HG03139 (cell line): Measurements from ENCODE around the gene C1orf50.
"Not testable (repeated sequence)": the region's sequence is repeated elsewhere in the genome, so short reads cannot be mapped to it uniquely, and the experiment has no call there.

Source experiments
- ATAC-seq: cut with Tn5 transposase; IDR thresholded peaks from one replicate; pipeline ENCODE4 v1.9.1; 2021; ENCODE audit not compliant: unreplicated experiment

C1orf50 gene

DNA sequence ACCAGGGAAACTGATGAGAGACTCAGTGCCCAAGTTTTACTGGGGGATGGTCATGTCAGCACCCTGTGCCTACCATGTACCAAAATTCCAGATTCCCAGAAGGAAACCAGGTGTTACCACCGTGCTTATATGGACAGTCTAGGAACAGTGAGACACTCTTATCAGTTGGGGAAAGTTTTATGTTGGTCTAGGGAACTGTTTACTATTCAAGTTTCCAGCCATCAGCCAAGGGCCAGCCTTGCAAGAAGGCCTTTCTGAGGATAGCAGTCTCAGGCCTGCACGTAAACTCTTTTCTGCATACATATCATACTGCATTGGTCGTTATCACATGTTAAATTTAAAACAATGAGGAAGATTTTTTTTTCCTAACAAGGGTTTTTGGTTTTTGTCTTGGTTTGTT lies 30.4 kb downstream of the C1orf50 start:
- ATAC-seq: no peak

DNA sequence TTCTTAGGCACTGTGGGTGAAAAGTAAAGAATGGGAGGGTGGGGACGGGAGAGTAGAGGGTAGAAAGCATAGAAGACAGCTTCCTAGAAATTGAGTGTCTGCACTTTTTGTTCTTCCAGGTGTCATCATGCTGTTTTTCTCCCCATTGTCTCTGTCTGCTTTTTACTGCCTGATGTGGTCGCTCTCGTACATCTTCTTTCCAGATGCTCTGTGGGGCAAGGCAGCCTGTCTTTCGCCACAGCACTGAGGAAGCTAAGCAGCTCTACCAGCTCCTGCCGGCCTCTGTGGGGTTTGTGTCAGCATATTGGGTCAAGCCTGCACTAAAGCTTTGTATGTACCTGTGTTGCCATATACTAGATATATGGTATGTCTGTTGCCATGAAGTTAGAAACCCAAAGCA lies 30.9 kb downstream of the C1orf50 start:
- ATAC-seq: no peak

DNA sequence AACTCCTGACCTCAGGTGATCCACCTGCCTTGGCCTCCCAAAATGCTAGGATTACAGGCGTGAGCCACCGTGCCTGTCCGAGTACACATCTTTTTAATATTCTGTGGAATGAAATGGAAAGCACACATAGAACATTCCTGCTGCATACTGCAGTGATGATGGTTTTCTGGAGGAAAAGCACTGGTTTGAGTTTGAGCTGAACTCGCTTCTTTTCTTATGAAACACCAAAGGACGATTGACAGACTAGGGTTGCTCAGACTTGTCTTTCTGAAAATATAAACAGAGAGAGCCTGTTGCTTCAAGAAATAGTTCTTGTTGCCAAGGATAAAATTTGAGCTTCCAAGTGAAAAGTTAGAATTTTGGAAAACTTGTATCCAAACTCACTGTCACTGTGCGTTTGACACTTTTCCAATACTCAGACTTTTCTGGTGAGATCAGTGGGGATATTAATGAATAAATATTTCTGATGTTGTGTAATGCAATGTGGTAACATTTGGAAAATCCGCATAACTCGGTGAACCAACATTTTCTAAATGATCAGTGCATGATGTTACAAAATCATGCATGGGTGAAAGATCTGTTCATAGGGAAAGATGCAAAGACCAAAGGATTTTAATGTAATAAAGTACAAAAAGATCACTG lies 34.9 kb downstream of the C1orf50 start:
- no peak for ATAC-seq

DNA sequence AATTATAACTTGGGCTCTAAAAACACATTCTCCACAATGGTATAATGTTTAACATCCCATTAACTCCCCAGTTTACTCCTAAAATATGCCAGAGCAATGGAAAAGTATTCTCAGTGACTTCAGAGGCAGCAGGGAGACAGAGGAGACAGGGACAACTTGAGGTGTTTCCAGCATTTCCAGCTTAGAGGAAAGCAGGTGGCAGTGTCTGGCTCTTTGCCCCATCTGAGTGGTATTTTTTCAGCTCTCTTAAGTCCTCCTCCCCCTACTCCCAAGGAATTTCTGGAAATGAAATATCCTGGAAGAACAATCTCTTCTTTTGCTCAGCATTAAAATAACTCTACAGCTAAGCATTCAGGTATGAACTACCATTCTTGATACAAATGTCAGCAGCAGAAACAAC lies 39.1 kb downstream of the C1orf50 start:
- ATAC-seq: no peak

DNA sequence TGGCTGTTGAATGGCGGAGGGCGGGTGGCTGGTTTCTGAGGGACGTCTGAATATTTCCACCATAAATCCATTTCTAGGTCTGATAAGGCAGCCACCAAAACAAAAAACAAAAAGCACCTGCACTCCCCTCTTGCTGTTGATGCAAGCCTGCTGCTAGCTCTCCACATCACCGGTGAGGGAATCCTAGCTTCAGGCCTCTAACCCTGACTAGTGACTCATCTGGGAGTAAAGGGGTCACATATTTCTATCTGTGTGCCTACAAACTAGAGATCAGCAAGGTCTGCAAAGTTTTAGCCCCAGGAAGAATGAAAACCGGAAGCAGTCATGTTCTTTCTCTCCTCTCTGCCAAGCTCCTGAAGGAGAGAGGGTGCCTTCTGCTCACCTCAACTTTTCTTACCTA lies 39.5 kb downstream of the C1orf50 start:
- ATAC-seq: no peak

DNA sequence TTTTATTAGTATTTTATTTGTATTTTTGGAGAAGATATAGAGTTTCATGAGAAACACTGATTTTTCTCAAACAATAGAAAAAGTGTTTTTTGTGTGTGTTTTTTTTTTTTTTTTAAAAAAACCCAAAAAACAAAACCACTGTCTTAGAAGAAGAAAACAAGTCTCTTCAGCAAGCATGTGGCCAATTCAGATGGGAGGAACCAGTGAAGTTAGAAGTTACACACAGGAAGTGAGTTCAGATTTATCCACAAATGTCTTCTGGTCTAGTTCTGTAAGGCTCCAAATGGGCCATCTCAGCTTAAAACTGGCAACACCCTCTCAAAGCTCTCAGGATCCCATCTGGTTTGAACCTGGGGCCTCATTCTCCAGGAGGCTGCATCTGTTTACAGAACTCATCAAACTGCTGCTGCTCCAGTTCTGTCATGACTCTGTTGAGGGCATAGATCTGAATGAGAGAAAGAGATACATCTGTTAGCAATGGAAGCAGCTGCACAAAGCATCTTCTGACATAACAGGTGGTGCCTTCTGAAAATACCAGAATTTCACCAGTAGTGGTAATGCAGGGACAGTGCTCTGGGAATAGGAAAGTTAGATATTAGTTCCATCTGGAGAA lies 40.1 kb downstream of the C1orf50 start:
- ATAC-seq: no peak

DNA sequence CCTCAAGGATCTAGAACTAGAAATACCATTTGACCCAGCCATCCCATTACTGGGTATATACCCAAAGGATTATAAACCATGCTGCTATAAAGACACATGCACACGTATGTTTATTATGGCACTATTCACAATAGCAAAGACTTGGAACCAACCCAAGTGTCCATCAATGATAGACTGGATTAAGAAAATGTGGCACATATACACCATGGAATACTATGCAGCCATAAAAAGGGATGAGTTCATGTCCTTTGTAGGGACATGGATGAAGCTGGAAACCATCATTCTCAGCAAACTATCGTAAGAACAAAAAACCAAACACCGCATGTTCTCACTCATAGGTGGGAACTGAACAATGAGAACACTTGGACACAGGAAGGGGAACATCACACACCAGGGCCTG lies 47.8 kb downstream of the C1orf50 start:
- not testable (repeated sequence) for ATAC-seq

DNA sequence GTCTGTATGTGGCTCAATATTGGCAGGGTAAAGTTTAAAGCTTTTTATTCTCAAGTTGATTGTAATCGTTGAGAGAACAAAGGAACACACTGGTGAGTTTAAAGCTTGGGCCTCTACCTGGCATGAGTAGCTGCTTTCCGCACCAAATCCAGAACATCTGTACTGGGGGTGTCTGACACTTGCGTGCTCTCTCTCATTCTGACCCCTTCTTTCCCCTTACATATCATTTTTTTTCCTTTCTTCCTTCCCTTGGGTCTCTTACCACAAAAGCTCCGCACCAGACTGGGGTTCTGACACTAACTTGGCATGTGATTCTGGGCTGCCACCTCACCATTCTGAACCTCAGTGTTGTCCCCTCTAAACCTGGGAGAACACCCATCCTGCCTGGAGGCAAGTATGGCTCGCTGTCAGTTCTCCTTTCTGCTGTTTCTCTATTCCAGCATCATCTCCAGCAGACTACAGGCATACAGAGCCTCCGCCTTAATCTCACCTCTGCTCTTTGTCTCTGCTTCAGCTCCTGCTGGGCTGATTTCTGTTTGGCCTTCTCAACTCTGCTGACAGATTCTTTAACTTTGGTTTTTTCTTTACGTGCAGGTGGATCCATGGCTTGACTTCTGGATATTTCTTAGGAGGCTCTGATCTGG lies 49.0 kb downstream of the C1orf50 start:
- ATAC-seq: no peak

DNA sequence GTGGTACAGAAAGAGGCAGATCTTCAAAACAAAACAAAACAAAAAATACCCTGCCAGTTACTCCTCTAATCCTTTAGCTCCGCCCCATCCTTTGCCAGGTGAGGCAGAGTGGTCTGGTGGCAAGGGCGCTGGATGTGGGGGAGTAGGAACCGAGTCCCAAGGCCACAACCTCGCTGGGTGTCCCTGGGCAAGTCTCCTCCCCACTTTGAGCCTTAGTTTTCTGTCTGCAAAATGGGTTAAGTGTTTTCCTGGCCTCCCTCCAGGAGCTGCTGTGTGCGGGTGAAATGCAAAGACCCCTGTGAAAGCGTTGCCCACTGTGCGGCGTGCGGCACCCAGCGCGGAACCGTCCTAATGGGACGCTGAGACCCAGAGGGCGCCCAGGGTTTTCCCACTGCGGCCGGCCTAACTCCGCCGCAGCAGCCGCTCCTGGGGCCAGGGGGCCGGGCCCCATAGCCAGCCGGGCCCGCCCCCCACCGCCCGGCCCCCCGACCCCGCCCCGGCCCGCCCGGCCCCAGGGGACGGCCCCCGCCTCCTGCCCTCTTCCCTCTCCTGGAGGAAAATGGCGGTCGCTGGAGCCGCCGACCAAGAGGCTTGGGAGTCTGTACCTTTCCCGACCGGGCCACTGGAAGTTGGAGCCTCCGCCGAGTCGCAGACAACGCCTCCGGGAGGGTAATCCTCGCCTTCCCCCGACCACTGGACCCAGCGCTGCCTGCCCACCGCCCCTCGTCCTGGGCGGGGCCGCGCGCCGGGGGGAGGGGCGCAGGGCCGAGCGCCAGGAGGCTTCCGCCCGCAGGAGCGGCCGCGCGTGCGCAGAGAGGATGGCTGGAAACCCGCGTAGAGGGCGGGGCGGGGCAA lies 49.8 kb downstream of the C1orf50 start, which contains the start of the genes ERMAP and SVBP:
Gene ERMAP, plus strand, starts transcription at position 538 of the 855 bp plus-strand sequence. CDS start 13,327 bp downstream, outside the sequence.
Gene SVBP, minus strand, starts transcription at position 813 of the 855 bp plus-strand sequence. CDS start 853 bp downstream, outside the sequence.
- ATAC-seq: peak; percentile 72

DNA sequence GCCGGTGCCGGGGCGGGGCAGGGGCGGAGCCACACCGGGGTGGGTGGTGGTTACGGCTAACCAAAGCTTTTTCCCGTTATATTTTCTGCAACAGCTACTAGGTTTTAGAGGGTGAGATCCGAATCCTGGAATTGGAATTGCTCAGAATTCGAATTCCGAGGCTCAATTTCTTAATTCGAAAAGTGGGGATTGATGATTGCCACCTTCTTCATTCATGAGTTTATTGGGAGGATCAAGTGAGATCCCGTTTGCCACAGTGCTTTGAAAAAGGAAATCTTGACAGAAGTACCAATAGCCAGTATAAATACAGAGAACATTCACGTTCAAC lies 50.4 kb downstream of the C1orf50 start:
- ATAC-seq: peak; percentile 5

DNA sequence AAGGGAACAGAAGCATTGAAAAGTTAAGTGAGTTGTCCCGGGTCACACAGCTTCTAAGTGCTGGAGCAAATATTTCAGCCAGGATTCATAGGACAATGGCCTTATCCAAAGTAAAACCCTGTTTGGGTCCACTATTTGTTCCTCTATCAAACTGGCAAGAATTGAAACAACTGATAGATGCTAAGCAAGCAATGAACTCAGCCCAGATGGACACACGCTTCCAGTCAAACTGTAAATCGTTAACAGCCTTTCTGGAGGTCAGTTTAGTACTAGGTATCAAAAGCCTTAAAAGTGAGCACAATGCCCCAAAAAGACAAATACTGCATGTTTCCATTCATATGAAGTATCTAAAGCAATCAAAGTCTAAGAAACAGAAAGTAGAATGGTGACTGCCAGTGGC lies 50.9 kb downstream of the C1orf50 start:
- ATAC-seq: no peak

DNA sequence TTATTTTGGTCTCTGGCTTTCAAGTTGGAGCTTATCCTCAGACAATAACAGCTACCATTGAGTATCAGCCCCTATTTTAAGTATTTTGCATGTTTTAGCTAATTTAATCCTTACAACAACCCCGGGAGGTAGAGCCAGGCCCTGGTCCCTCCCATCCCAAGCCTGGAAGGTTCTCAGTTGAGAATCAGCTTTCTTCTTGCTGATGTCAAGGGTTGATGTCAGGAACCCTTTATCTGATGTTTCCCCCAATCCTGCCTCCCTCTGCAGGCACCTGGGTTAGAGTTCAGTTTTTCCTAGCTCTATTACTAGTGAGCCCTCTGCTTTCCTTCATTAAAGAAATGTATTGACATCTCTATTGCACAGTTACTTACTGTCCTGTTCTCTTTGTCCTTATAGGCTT lies 53.8 kb downstream of the C1orf50 start:
- no peak for ATAC-seq

DNA sequence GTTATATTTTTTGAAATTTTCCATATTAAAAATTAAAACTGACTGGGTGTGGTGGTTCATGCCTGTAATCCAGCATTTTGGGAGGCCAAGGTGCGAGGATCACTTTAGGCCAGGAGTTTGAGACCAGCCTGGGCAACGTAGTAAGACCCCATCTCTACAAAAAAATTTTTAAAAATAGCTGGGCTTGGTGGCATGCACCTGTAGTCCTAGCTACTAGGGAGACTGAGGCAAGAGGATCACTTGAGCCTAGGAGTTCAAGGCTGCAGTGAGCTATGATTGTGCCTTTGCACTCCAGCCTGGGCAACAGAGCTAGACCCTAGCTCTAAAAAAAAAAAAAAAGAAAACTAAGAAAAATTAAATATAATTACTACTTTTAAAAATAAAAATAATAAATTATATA lies 54.6 kb downstream of the C1orf50 start:
- ATAC-seq: no peak

DNA sequence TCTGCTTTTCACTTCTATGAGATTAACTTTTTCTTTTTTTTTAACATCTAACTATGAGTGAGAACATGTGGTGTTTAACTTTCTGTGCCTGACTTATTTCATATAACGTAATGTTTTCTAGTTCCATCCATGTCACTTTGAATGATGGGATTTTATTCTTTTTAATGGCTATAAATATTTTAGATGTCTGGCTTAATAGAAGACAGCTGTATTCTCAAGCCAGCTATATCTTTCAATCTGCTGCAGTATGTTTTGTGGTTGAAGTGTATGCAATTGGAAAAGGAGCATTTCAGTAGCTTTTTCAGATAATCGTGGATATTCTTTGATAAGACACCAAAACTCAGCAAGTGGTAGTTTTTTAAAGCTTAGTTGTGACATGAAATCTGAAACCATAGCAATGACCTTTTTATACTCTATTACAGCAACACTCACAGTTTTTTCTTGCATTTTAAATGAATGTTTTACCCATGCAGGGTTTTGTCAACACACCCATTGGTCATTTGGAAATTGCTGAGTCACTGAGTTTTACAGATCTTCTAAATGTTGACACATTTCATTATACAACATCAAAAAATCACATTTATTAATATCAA lies 55.8 kb downstream of the C1orf50 start:
- no peak for ATAC-seq

DNA sequence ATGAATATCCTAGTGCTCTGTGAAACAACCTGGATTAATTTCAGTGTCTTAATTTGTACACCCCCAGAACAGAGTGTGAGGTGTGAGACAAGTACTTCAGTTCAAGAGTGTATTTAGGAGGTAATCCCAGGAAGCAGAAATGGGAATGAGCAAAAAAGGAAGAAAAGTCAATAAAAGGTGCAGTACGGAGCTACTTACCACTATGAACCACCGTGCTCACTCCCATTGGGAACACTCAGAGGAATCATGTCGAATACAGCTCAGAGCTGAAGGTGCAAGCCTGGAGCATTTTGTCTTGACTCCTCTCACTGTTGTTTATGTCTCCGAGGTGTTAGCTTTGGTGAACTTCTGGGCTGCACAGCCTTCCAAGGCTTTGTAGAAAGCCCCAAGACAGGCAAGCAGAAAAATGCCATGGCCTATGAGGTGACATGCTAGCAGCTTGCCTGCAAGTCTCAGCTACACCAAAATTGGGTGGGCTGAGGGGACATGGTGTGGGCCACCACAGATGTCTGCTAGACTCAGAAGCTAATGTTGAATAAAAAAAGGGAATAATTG lies 57.5 kb downstream of the C1orf50 start:
- no peak for ATAC-seq

DNA sequence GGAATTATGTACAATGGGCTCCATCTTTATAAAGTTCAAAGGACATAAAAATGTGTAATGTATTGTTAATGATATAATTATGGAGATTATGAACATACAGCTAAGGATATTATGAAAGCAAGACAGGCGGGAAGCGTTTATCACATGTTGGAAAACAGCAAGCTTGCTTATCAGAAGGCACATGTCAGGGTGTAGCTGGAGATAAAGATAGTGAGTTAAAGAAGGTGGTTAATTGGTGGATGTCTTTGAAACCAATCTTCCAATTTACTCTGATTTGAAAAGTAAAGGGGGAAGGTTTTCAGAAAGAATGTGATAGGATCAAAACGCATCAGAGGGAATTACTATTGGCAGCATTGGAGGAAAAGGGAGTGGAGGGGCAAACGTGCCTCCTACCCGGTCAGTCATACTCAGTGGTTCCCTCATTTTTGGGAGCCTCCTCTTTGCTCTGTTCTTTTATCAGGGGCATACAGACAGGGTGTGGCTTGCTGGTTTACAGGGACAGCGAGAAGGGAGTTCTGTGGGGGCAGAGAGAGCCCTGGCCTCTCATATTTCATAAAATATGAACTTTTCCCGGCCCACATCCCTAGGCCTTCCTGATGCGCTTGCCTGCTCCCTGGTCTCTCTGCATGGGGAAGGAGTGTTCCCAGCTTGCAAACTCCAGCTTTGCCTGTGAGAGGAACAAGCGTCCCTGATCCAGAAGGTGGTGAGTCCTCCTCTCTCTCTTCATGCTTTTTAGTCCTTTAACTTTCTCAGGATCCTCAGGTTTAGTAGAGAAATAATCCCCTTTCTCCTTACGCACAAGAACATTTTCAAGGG lies 58.2 kb downstream of the C1orf50 start:
- ATAC-seq: no peak
